ENCODE measurements around the gene STAC. TPM values are rescaled to one million over a fixed set of nuclear protein-coding genes. Genes with fewer than 3 reads are reported as not detected.
"Not testable (repeated sequence)": the region's sequence is repeated elsewhere in the genome, so short reads cannot be mapped to it uniquely, and the experiment has no call there.

STAC gene
- polyA plus RNA-seq, 6 donors from 2014 or later: not detected

DNA sequence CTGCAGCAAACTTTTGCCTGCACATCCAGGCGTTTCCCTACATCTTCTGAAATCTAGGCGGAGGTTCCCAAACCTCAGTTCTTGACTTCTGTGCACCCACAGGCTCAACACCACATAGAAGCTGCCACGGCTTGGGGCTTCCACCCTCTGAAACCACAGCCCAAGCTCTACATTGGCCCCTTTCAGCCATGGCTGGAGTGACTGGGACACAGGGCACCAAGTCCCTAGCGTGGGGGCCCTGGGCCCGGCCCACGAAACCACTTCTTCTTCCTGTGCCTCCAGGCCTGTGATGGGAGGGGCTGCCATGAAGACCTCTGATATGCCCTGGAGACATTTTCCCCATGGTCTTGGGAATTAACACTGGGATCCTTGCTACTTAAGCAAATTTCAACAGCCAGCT, 91.7 kb downstream of the STAC start:
- H3K27ac Mint-ChIP-seq; DNase-seq; H3K36me3 Mint-ChIP-seq; H3K27me3 Mint-ChIP-seq; ATAC-seq (ENCODE audit: low read depth in 2 of 2); H3K4me3 Mint-ChIP-seq; H3K4me1 Mint-ChIP-seq: not testable (repeated sequence)
- H3K9me3 Mint-ChIP-seq: peaks cover 0 to 13% (median 4%) of the 10 kb centered on the region in 7 donors

DNA sequence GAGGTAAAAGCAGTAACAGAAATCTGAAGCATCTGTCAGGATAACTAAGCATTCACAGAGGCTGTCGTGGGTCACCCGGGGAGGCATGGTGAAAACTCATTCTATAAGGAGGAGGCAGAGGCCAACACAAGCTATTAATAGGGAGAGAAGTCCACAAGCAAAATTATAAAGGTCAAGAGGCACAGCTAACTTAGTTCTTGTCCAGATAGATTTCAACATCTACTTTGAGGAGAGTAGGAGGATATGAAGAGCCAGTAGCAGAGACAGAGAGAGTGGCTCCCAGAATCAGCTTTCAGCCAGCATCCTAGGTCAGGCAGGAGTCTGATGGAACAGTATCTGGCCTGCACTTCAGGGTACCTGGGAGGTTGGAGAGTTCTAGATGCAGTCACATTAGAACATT, 95.3 kb downstream of the STAC start:
- Mint-ChIP-seq H3K27me3 (no peaks in the 10 kb centered on the region), H3K9me3 (peaks cover 3 to 18% (median 8%) of the 10 kb centered on the region in 7 donors), H3K27ac (no peak overlapping the region), H3K4me1 (no peaks in the 10 kb centered on the region), H3K36me3 (no peaks in the 10 kb centered on the region), H3K4me3 (no peak overlapping the region)
- DNase-seq (no peak), ATAC-seq (ENCODE audit: low read depth in 2 of 2) (no peak)

DNA sequence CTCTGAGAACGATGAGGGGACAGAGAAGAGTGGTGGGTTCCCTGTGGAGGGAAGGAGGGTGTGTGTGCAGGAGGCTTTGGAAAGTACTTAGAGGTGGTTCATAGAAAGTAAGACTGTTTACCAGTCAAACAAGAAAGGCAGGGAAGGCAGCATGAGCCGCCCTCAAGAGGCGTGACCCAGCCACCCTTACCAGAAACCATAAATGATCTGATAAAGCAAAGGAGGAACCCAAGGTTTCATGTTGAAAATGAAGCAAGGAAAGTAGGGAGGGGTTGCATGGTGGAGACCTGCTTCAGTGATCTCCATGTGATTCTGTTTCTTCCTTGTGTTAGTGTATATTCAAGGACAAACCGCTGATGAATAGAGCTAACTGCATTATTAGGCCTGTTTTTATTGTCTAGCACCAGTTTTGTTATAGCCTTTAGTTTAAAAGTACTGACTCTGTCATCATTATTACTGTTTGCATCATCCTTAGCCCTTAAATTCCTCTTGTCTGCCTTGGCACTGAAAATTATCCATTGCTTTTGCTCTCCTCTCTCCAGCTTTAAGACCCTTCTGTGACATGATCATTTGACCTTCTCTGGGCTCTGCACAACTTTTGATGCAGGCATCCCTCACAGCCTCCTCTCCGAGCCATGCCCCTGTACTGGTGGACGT, 96.1 kb downstream of the STAC start:
- Mint-ChIP-seq H3K27me3 (no peaks in the 10 kb centered on the region), H3K4me3 (no peak overlapping the region), H3K9me3 (peaks cover 3 to 15% (median 8%) of the 10 kb centered on the region in 7 donors), H3K27ac (no peak overlapping the region), H3K36me3 (no peaks in the 10 kb centered on the region), H3K4me1 (no peaks in the 10 kb centered on the region)
- ATAC-seq (ENCODE audit: low read depth in 2 of 2) (no peak), DNase-seq (no peak)

DNA sequence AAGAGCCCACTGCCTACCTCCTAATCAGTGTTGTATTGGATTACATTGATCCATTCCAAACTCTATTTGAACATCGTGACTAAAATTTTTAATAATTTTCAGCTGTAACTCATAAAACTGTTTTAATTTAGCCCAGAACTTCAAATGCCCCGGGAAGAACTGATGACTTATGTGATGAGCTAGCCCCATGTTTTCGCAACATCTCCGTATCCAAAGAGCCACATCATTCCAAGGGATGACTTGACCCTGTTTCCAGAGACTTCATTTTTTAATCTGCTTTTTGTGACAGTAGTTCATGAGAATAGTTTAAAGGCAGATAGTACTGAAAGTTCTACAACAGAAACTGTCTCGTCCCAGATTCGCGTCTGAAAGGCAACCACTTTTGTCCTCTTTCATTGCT, 97.4 kb downstream of the STAC start:
- Mint-ChIP-seq H3K9me3 (peaks cover 1 to 17% (median 3%) of the 10 kb centered on the region in 7 donors), H3K4me1 (no peaks in the 10 kb centered on the region), H3K27me3 (peaks cover 0 to 8% (median 0%) of the 10 kb centered on the region in 3 donors), H3K27ac (no peak overlapping the region), H3K36me3 (no peaks in the 10 kb centered on the region), H3K4me3 (no peak overlapping the region)
- DNase-seq (no peak), ATAC-seq (ENCODE audit: low read depth in 2 of 2) (no peak)

- DNase-seq (no peak), ATAC-seq (ENCODE audit: low read depth in 2 of 2) (no peak)
- Mint-ChIP-seq H3K27me3 (peaks cover 0 to 9% (median 0%) of the 10 kb centered on the region in 3 donors), H3K9me3 (peaks cover 0 to 17% (median 3%) of the 10 kb centered on the region in 7 donors), H3K4me1 (no peaks in the 10 kb centered on the region), H3K4me3 (no peak overlapping the region), H3K27ac (peak overlapping the region in 1 of 6 donors; percentile 76), H3K36me3 (no peaks in the 10 kb centered on the region)
Observed at GRCh38 chr3:36480911-36481648, 100.8 kb downstream of the STAC start.

- no peak for DNase-seq
- Mint-ChIP-seq H3K27ac (no peak overlapping the region), H3K27me3 (peaks cover 0 to 9% (median 0%) of the 10 kb centered on the region in 3 donors), H3K4me3 (no peak overlapping the region), H3K36me3 (no peaks in the 10 kb centered on the region), H3K9me3 (peaks cover 0 to 28% (median 3%) of the 10 kb centered on the region in 7 donors), H3K4me1 (no peaks in the 10 kb centered on the region)
- ATAC-seq (ENCODE audit: low read depth in 2 of 2): no peak
Observed at GRCh38 chr3:36482256-36482655, 102.0 kb downstream of the STAC start.

- no peak for ATAC-seq (ENCODE audit: low read depth in 2 of 2)
- peaks cover 0 to 28% (median 3%) of the 10 kb centered on the region in 7 donors for H3K9me3 Mint-ChIP-seq
Observed at GRCh38 chr3:36482880-36483279, 102.6 kb downstream of the STAC start.

DNA sequence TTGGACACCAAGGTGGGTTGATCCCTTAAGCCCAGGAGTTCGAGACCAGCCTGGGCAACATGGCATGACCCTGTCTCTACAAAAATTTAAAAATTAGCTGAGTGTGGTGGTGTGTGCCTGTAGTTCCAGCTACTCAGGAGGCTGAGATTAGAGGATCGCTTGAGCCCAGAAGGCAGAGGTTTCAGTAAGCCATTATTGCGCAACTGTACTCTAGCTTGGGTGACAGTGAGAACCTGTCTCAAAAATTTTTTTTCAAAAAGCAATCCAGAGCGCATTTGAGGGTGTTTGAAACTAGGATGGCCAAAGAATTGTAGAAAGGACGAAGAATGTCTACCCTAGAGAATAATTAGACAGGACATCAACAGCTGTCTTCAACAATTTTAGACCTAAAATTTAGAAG, 103.4 kb downstream of the STAC start:
- H3K27ac Mint-ChIP-seq: no peak overlapping the region

More at GRCh38 chr3:36482880-36483279, 102.6 kb downstream of the STAC start:
- no peak for DNase-seq
- H3K36me3 Mint-ChIP-seq: no peaks in the 10 kb centered on the region
- H3K4me3 Mint-ChIP-seq: no peak overlapping the region
- no peak overlapping the region for H3K27ac Mint-ChIP-seq
- no peaks in the 10 kb centered on the region for H3K4me1 Mint-ChIP-seq
- H3K27me3 Mint-ChIP-seq: peaks cover 0 to 9% (median 0%) of the 10 kb centered on the region in 3 donors

DNA sequence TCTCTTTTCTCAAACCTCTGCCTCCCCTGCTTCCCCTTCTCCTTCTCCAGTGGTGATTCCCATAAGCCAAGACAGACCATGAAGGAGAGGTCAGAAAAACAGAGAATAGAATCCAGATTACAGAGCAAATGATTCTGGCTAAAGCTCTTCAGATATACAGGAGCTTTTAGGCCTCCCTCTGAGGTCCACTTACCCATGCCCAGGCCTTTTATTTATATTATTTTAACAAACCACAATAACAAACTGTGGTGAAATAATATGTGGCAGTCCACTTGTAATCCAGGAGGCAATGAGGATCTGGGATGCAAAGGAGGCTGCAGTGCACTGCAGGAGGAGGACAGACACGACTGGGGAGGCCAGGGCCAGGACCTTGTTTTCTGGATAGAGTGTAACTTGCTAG, 104.1 kb downstream of the STAC start:
- no peak for DNase-seq

More for the DNA sequence above, 103.4 kb downstream of the STAC start:
- H3K27me3 Mint-ChIP-seq: peaks cover 0 to 9% (median 4%) of the 10 kb centered on the region in 3 donors
- H3K4me3 Mint-ChIP-seq: no peak overlapping the region
- H3K9me3 Mint-ChIP-seq: peaks cover 0 to 24% (median 3%) of the 10 kb centered on the region in 7 donors
- H3K36me3 Mint-ChIP-seq: no peaks in the 10 kb centered on the region
- ATAC-seq (ENCODE audit: low read depth in 2 of 2) (no peak), DNase-seq (no peak)
- H3K4me1 Mint-ChIP-seq: no peaks in the 10 kb centered on the region

DNA sequence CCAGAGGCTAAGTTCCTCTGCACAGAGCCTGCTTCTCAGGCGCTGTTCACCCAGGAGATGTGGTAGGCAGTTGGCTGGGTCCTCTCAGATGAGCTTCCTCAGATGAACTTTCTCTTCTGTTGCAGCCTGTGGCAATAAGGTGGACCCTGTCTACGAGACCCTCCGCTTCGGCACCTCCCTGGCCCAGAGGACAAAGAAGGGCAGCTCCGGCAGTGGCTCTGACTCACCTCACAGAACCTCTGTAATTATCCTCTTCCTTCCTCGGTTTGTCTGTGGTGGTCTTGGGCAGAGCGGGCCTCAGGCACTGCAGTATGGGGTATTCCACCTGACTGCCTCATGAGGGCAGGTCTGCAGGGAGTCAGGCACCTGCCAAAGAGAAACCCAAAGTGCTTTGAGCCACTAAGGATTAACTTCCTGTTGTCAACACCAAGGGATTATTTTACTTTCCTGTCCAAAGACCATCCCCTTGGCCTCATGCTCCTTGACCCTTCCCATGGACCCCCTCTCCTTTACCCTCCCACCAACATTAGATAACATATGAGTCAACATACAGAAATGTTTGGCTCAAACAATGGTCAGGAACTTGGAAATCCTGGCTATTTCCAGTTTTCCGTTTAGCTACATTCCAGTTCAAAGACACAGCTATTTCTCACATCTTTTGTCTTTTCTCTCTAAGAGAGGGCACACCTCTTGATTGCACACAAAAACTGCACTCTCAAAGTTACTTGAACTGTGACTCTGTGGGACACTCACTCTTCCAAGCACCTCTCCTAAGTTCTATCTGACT, 105.9 kb downstream of the STAC start:
- Mint-ChIP-seq H3K9me3 (peaks cover 0 to 17% (median 0%) of the 10 kb centered on the region in 7 donors), H3K36me3 (no peaks in the 10 kb centered on the region), H3K4me1 (no peaks in the 10 kb centered on the region), H3K27ac (no peak overlapping the region), H3K27me3 (peaks cover 0 to 16% (median 4%) of the 10 kb centered on the region in 3 donors), H3K4me3 (no peak overlapping the region)
- ATAC-seq (ENCODE audit: low read depth in 2 of 2) (no peak), DNase-seq (no peak)

More for the DNA sequence above, 104.1 kb downstream of the STAC start:
- peaks cover 0 to 17% (median 0%) of the 10 kb centered on the region in 7 donors for H3K9me3 Mint-ChIP-seq
- H3K27me3 Mint-ChIP-seq: peaks cover 0 to 9% (median 4%) of the 10 kb centered on the region in 3 donors
- no peak overlapping the region for H3K27ac Mint-ChIP-seq
- H3K36me3 Mint-ChIP-seq: no peaks in the 10 kb centered on the region
- no peak for ATAC-seq (ENCODE audit: low read depth in 2 of 2)
- no peaks in the 10 kb centered on the region for H3K4me1 Mint-ChIP-seq
- H3K4me3 Mint-ChIP-seq: no peak overlapping the region

DNA sequence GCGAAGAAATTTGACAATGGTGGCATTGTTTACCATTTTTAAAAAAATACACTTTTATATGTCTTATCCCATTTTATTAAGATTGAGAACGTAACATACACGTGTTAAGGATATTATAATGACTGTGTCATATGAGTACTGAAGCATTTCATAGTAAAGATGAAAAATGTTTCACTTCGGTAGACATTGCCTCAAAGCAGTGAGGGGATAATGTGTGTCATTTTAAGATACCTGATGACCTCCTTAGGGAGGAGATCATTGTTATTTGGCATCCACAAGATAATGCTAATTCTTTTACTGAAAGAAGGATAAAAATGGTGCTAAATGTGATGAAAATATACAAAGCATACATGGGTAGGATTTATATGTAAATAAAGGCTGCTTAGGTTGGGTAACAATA, 107.3 kb downstream of the STAC start:
- no peak overlapping the region for H3K27ac Mint-ChIP-seq

DNA sequence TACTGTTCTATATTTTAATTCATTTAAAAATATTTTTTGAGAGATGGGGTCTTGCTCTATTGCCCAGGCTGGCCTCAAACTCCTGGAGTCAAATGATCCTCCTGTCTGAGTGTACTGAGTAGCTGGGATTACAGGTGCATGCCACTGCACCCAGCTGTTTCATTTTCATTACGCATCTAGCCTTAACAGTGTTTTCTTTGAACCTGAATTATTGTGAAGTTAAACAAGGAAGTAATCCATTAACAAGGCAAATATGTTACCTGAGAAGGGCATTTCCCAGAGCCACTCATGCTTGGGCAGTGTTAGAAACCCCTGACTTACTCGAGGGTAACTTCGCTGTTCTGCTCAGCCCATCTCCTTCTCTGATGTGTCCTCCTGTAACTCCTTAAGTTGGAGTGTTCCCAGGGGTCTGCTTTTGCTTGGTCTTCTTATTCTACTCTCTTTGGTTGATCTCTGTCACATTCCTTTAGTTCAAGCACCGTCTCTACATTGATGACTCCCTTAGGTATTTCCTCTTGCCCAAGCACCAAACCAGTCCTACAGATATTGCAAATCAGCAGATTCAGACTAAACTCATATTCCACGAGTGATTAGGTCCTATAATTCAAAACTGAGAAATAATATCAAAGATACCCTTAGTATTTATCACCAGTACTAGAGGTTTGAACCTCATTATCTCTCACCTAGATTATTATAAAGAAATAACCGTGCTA, 107.9 kb downstream of the STAC start:
- Mint-ChIP-seq H3K27me3 (peaks cover 0 to 7% (median 4%) of the 10 kb centered on the region in 3 donors), H3K4me3 (no peak overlapping the region)

More for the DNA sequence above, 107.3 kb downstream of the STAC start:
- H3K36me3 Mint-ChIP-seq: no peaks in the 10 kb centered on the region
- no peak overlapping the region for H3K4me3 Mint-ChIP-seq
- H3K4me1 Mint-ChIP-seq: no peaks in the 10 kb centered on the region
- peaks cover 0 to 11% (median 0%) of the 10 kb centered on the region in 7 donors for H3K9me3 Mint-ChIP-seq
- peaks cover 0 to 8% (median 4%) of the 10 kb centered on the region in 3 donors for H3K27me3 Mint-ChIP-seq
- no peak for DNase-seq
- no peak for ATAC-seq (ENCODE audit: low read depth in 2 of 2)

GRCh38 chr3:36489101-36489500, 108.8 kb downstream of the STAC start:
- Mint-ChIP-seq H3K27ac (no peak overlapping the region), H3K4me1 (no peaks in the 10 kb centered on the region), H3K9me3 (peaks cover 0 to 11% (median 0%) of the 10 kb centered on the region in 7 donors), H3K36me3 (no peaks in the 10 kb centered on the region), H3K27me3 (peaks cover 0 to 7% (median 4%) of the 10 kb centered on the region in 3 donors), H3K4me3 (no peak overlapping the region)
- ATAC-seq (ENCODE audit: low read depth in 2 of 2) (no peak), DNase-seq (no peak)

More for the DNA sequence above, 107.9 kb downstream of the STAC start:
- no peak for DNase-seq
- Mint-ChIP-seq H3K9me3 (peaks cover 0 to 11% (median 0%) of the 10 kb centered on the region in 7 donors), H3K27ac (peak overlapping the region in 1 of 6 donors; percentile 10), H3K4me1 (no peaks in the 10 kb centered on the region), H3K36me3 (no peaks in the 10 kb centered on the region)
- no peak for ATAC-seq (ENCODE audit: low read depth in 2 of 2)

All from naive B cell (primary cell).